GM12878 (cell line): ENCODE measurements around the gene ZBTB3. TPM values are rescaled to one million over a fixed set of nuclear protein-coding genes. Genes with fewer than 3 reads are reported as not detected.

Experiments
- ATAC-seq: fragments of 200-7000 bp; cut with Tn5 transposase; 3 replicates; pipeline ENCODE4 v1.9.1; 2020; ENCODE audit warnings: mild to moderate bottlenecking, moderate library complexity
- BruUV-seq: library from RNA; stranded (reverse); fragments of 400-500 nt; replicated peaks from 2 replicates; lab custom pipeline; 2021; lab: Mats Ljungman, UMichigan
- CTCF ChIA-PET: fragments of 300-600 bp; sonication (Branson Sonifier 250); formaldehyde crosslinking; extraction: SDS; loops from one replicate; lab custom pipeline; 2021; ENCODE audit warnings: inconsistent platforms; lab: Yijun Ruan, JAX
- POLR2A ChIA-PET: fragments of 350-600 bp; formaldehyde crosslinking; extraction: SDS; loops from one replicate; lab custom pipeline; 2021; ENCODE audit warnings: inconsistent platforms; lab: Charles Lee
- RAD21 ChIA-PET: fragments of 300-600 bp; sonication (Branson Sonifier 250); formaldehyde crosslinking; loops from one replicate; lab custom pipeline; 2023; ENCODE audit warnings: antibody characterized with exemption; ENCODE audit not compliant: unreplicated experiment; lab: Charles Lee
- SMC1A ChIA-PET: fragments of 300-600 bp; sonication (Branson Sonifier 250); formaldehyde crosslinking; loops from one replicate; lab custom pipeline; 2023; ENCODE audit not compliant: unreplicated experiment, uncharacterized antibody; lab: Charles Lee
- DNase-seq: peaks from one replicate; pipeline ENCODE4 v3.0.0-alpha.2; 2011; ENCODE audit warnings: low read depth, low spot score
- FAIRE-seq: peaks from 3 replicates; lab custom pipeline; 2011; peaks lifted over from hg19 to GRCh38; lab: Jason Lieb, UNC
- H2AFZ ChIP-seq: 2 replicates; pipeline ENCODE4 v1.6.0; 2011; ENCODE audit warnings: low read depth, low read length, control low read depth; ENCODE audit not compliant: control insufficient read depth
- H3K27ac ChIP-seq: 2 replicates; pipeline ENCODE4 v1.5.1; 2011; ENCODE audit warnings: control low read depth; ENCODE audit not compliant: control insufficient read depth, insufficient read depth
- H3K27me3 ChIP-seq, 2 experiments: replicated peaks in 1 of 2; 2 replicates each; pipeline versions ENCODE4 v1.6.0 to v1.6.1; 2011; ENCODE audit warnings: low read length in 1 of 2; ENCODE audit not compliant: control insufficient read depth in 2 of 2, insufficient read depth in 2 of 2
- H3K36me3 ChIP-seq, 2 experiments: 2 replicates each; pipeline ENCODE4 v1.5.1; 2011; ENCODE audit warnings: low read length in 1 of 2; ENCODE audit not compliant: control insufficient read depth in 2 of 2, insufficient read depth in 2 of 2
- H3K4me1 ChIP-seq: 2 replicates; pipeline ENCODE4 v1.6.1; 2011; ENCODE audit warnings: mild to moderate bottlenecking, low read length, moderate library complexity, mixed read lengths; ENCODE audit not compliant: control insufficient read depth, insufficient read depth
- H3K4me2 ChIP-seq: 2 replicates; pipeline ENCODE4 v1.6.0; 2011; ENCODE audit warnings: control low read depth; ENCODE audit not compliant: control insufficient read depth, insufficient read depth
- H3K4me3 ChIP-seq: fragments of 200-600 bp; sonication (generic); 2 replicates; pipeline ENCODE4 v1.5.1; 2016
- H3K79me2 ChIP-seq: 2 replicates; pipeline ENCODE4 v1.6.0; 2011; ENCODE audit warnings: low read length; ENCODE audit not compliant: control insufficient read depth, insufficient read depth
- H3K9ac ChIP-seq: 2 replicates; pipeline ENCODE4 v1.8.0; 2011; ENCODE audit warnings: low read length, control low read depth, mixed read lengths; ENCODE audit not compliant: control insufficient read depth, insufficient read depth
- H3K9me3 ChIP-seq: replicated peaks from 3 replicates; pipeline ENCODE4 v1.5.1; 2011; ENCODE audit warnings: mild to moderate bottlenecking, low read length; ENCODE audit not compliant: control insufficient read depth, insufficient read depth
- H4K20me1 ChIP-seq: 2 replicates; pipeline ENCODE4 v1.6.0; 2011; ENCODE audit not compliant: control insufficient read depth, insufficient read depth
- ATF3 ChIP-seq: IDR thresholded peaks from 2 replicates; pipeline ENCODE4 v1.6.1; 2011; ENCODE audit warnings: low read depth, mild to moderate bottlenecking, low read length, moderate library complexity, borderline replicate concordance; ENCODE audit errors: extremely low read depth
- LARP7 ChIP-seq: fragments of 450-650 bp; IDR thresholded peaks from 2 replicates; pipeline ENCODE4 v1.6.1; 2017; ENCODE audit warnings: mild to moderate bottlenecking
- WGBS: methylation state at CpG from one replicate; pipeline ENCODE4 v1.1.6; 2016; ENCODE audit warnings: low lambda C conversion rate; ENCODE audit not compliant: insufficient replicate concordance, insufficient coverage; ENCODE audit errors: missing lambda C conversion rate; 5-methylcytosine and 5-hydroxymethylcytosine counted together
- in situ Hi-C: fragments of 300-500 bp; cut with MboI; formaldehyde crosslinking; loops from 9 replicates; pipeline ENCODE4 v1.14.3; 2018; ENCODE audit warnings: mixed read lengths
- intact Hi-C: fragments of 100-400 bp; cut with micrococcal nuclease; formaldehyde crosslinking; loops from one replicate; pipeline ENCODE4 v1.14.2; 2022; ENCODE audit not compliant: unreplicated experiment
- polyA plus RNA-seq, 11 experiments: library from polyadenylated mRNA; depleted of rRNA in 4 of 11; unstranded in 6 of 11; stranded (reverse) in 5 of 11; fragments of >200 nt; fragmentation: Nextera tagmentation in 4 of 11; fragmentation: Illumina TruSeq in 1 of 11; extraction: Ambion mirVana in 4 of 11; extraction: Trizol in 1 of 11; gene quantifications; 1 replicate in 1 of 11; 2 replicates in 10 of 11; pipeline versions ENCODE4 v1.2.1 to v1.2.3, GENCODE V29; 2011 to 2016; ENCODE audit warnings: inconsistent platforms in 2 of 11, missing spikeins in 2 of 11, low read depth in 1 of 11
- total RNA-seq, 4 experiments: library from RNA; depleted of rRNA in 3 of 4; stranded (reverse); fragments of >200 nt in 3 of 4; fragmentation: Illumina TruSeq in 1 of 4; extraction: Trizol in 1 of 4; gene quantifications; 2 replicates each; pipeline versions ENCODE4 v1.2.1 to v1.2.3, GENCODE V29; 2013 to 2021

ZBTB3 gene
- total and polyA plus RNA-seq, 10 of the 15 experiments (the other 5 are each of a cell fraction or from before 2014, with no cell fraction given): 1.4 to 7.7 (median 4.8) TPM

- Histone ChIP-seq H3K79me2 (no peaks in the 10 kb centered on the region), H3K4me3 (no peak overlapping the region), H3K4me2 (peak overlapping the region; percentile 92), H3K27me3 (no peaks in the 10 kb centered on the region), H3K27ac (no peak overlapping the region), H3K36me3 (peaks cover 12 to 14% of the 10 kb centered on the region in 2 experiments), H4K20me1 (no peaks in the 10 kb centered on the region), H3K9me3 (no peaks in the 10 kb centered on the region), H3K4me1 (peaks cover 29% of the 10 kb centered on the region), H2AFZ (peak overlapping the region; percentile 70), H3K9ac (no peak overlapping the region)
- in situ Hi-C loops (no loop called here), intact Hi-C loops (loop anchor here (5.0 kb wide), 1 partner anchor 105 kb away; the partner anchor contains the start of gene MTA2)
- ChIA-PET SMC1A (interaction anchor here (1.3 to 2.5 kb wide), 3 partner anchors 21 to 115 kb away, joined by 4 to 9 read pairs (median 7); partner anchors contain the start of genes C11orf98, CSKMT, HNRNPUL2 and TTC9C), CTCF (interaction anchor here (0.7 to 5.0 kb wide), 7 partner anchors 12 to 282 kb away, joined by 3 to 21 read pairs (median 3); partner anchors contain the start of genes HNRNPUL2 and UBXN1), RAD21 (interaction anchor here (1.4 to 2.3 kb wide), 3 partner anchors 65 to 115 kb away, joined by 3 to 6 read pairs (median 6); partner anchors contain the start of genes EML3, TAF6L and TUT1), POLR2A (interaction anchor here (0.9 to 7.6 kb wide), 8 partner anchors 20 to 133 kb away, joined by 3 to 79 read pairs (median 7); partner anchors contain the start of genes C11orf98, CSKMT, EEF1G and HNRNPUL2)
- WGBS: 63% methylated on average over 8 of the region's 8 CpGs
- DNase-seq (no peak), ATAC-seq (no peak), FAIRE-seq (no peak)
- BruUV-seq: no TSS peak
- 0 out of 2 replicates have a peak, but pooled peaks have one; percentile 11 for TF ChIP-seq LARP7
- no peak for TF ChIP-seq ATF3
Measured at GRCh38 chr11:62706850-62707247, 47.1 kb downstream of the ZBTB3 start.
